NCI-H187 (cell line): Measurements from ENCODE around the gene ARHGAP26.
A peak's percentile ranks its signal among the peaks of the same experiment; 100 is the strongest.

Source experiments
- DNase-seq, 2 experiments: peaks; one replicate each; lab custom pipeline; 2025; lab: John Stamatoyannopoulos, UW

ARHGAP26 gene

DNA sequence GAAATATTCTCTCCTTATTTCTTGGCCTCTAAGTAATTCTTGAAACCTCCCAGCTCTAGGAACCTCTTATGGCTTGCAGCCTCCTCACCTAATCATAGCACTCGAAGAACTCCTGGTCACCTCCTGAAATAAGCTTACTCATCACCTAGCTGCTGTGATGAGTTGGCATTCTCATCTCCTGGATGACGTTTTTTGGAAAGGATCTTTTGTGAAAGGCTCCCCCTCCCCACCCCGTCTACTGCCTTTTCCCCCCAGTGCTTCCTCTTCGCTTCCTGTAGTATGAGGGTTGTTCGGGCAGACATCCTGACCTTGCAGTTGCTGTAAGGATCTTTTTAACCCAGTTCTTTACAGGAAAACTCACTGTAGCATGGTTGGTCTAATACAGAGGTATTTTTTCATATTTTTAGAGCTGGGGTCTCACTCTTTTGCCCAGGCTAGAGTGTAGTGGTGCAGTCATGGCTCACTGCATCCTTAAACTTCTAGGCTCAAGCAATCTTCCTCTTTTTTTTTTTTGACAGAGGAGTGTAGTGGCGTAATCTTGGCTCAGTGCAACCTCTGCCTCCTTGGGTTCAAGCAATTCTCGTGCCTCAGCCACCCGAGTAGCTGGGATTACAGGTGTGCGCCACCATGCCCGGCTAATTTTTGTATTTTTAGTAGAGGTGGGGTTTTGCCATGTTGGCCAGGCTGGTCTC is 41.8 kb downstream of the ARHGAP26 start:
- no peak for DNase-seq

DNA sequence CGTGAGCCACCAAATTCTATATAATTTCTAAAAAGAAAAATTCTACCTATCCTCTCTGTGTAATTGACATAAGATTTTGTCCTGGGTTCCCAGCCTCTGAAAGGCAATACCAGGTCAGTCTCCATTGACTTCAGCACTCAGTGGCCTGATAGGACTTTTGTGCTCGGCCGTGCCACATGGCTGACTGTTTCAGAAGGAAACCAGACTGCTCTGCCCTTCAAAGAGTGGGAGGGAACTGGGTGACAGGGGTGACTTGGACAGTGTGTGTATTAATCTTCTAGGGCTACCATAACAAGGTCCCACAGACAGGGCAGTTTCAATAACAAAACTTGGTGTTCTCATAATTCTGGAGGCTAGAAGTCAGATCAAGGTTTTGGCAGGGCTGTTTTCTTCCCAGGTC is 43.0 kb downstream of the ARHGAP26 start:
- DNase-seq = no peak

DNA sequence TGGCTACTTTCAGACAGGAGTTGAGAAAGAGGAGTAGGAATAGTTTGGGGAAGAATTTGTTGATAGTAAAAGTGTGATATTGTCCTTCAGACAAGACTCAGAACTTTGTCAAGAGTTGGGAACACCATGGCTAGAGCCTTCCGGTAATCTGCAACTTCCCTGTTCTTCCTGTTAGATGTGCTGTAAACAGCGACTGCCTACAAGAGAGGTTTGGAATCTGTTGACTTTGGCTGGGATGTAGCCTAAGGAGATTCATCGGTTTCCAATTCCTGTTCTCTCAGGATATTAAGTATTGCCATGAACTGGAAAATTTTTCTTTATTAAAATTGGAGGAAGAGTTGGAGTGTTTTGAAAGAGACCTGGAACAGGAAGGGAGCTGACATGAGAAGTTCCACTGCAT is 43.9 kb downstream of the ARHGAP26 start:
- DNase-seq = no peak

DNA sequence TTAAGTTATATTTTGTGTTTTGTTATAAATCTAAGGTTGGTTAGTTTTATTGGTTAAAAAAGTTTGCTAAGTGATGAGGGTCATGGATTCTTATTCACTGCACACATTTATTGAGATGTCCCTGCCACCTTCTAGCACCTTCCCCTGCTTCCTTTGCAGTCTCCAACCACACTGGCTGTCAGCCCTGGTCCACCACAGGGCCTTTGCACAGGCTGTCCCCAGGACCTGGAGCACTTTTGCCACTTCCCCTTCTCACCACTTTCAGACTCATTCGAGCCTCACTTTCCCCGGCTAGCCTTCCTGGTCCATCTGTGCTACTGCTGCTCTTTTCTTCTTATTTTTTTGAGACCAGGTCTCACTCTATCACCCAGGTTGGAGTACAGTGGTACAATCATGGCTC is 45.3 kb downstream of the ARHGAP26 start:
- no peak for DNase-seq

DNA sequence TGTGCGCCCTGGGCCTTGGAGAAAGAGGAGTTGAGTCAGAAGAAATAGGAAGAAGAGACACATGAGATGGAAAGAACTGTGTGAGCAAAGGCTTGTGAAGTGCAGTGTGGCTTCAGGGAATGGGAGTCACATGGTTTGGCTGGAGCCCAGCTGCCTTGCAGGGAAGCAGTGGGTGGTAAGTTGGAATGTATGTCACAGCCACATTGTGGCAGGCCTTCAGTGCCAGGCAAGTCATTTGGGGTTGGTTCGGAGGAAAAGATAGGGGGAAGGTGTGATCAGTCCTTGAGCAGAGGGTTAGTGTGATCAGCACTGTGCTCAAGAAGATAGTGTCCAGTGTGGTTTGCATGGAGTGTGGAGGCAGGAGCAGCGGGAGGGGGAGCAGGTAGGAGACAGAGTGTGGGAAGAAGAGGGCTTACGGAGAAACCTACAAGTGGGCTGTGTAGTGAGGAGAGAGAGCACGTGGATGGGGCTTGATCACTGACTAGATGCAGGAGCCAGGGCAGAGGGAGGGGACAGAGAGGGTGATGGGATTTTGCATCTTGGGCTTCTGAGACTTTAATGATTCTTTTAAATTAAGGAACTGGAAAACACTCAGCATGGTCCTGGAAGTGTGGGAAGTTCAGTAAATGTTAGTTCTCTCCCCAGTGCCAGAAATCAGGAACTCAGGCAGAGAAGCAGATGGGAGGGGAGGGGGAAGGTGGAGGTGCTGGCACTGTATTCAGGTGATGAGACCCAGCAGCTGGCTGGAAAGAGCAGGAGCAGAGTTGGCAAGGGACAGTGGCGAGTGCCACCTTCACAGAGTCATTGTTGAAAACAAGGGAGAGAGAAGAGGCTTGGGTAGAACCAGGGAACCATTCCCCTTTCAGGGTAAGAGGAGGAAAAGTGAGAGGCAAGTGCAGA is 46.6 kb downstream of the ARHGAP26 start:
- no peak for DNase-seq

DNA sequence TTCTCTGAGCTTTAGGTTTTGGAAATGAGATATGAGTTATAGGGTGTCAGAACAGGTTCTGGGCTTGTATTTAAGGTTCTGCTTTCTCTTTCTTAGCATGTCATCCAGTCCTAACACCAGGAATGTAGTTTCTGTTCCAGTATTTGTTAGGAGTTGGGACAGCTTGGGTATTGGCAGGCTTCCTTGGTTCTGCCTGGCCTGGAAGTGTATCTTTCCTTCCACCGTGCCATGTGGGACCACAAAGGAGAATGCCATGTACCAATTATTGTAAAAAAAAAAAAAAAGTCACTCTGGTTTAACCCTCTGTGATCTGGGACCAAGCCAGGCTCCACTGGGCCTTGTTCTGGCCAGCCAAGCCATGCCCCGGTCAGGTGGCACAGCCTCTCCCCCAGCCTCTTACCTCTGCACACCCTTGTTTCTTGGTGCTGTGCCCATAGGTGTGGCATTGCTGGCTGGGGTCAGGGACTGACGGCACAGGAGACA is 47.8 kb downstream of the ARHGAP26 start:
- DNase-seq = no peak

DNA sequence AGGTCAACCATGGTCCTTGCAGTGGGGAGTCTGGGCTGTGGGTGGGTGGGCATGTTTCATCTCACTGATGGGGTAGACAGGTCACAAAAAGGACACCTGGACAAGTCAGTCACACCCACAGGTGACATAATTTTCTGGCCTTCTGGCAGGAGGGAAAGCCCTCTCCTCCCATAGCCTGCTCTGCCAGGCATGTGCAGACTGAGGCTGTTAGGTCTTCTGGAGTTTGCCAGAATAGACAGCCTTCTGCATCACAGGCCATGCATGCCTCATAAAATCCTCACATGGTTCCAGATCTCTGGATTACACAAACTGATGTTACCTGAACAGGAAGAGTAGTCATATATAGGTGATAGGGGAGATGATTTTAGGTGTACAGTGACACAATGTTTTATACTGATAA is 49.1 kb downstream of the ARHGAP26 start:
- DNase-seq = no peak

DNA sequence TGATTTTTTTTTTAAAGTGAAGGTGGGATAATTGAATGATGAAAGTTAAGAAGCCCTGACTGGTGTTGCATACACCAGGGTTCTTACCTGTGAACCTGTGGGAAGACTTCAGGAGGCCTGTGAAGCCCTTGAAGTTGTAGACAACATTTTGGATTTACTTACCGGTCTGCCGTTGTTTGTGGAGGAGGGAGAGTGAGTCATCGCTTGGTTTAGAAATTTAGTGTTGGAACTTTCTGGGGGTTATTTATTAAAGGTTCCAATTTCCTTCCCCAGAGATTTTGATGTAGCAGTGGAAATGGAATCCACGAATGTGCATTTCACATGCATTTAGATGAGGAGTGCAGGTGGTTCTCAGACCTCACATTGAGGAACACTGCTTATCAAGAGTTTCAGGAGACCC is 49.6 kb downstream of the ARHGAP26 start:
- no peak for DNase-seq

DNA sequence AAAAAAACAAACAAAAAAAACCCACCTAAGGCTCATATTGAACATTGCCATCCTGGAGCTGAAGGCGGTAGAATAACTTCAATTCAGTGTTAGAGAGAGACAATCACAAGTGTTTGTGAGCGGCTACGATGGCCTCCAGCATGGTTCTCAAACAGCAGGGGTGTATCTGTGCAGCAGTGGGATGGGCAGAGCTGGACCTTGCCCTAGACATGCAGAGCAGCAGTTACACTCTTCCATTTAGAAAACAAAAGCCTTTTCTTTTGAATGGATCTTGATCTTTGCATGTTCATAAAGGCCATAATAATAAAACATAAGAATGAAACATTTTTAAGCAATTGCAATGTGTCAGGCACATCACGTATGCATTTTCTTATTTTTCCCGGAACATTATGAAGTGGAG is 50.3 kb downstream of the ARHGAP26 start:
- no peak for DNase-seq

DNA sequence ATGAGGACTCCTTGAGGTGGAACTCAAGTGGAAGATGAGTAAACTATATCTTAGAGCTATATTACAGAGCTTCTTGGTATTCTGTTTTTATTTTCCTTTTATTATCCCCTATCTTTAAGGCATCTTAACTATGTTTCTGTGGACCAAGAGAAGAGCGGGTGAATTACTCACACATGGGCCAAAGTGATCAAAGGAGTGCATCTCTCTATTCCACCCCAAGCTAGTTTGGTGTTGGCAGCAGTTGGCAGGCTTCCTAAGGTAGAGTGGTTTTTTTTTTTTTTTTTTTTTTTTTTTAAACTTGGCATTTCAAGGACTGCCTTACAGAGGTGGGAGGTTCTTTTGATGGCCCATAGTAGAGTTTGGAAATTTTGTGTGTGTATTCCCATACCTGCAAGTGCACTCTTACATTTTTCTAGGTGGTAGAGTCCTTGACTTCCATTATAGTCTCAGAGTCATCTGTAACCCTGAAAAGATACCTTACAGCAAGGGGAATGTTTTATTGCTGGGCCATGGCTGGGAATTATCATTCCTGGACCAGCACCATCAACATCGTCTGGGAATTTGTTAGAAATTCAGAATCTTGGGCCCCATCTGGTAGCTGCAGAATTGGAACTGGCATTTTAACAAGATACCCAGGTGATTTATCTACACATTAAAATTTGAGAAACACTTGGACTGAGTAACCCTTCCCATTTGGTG is 51.0 kb downstream of the ARHGAP26 start:
- no peak for DNase-seq

DNA sequence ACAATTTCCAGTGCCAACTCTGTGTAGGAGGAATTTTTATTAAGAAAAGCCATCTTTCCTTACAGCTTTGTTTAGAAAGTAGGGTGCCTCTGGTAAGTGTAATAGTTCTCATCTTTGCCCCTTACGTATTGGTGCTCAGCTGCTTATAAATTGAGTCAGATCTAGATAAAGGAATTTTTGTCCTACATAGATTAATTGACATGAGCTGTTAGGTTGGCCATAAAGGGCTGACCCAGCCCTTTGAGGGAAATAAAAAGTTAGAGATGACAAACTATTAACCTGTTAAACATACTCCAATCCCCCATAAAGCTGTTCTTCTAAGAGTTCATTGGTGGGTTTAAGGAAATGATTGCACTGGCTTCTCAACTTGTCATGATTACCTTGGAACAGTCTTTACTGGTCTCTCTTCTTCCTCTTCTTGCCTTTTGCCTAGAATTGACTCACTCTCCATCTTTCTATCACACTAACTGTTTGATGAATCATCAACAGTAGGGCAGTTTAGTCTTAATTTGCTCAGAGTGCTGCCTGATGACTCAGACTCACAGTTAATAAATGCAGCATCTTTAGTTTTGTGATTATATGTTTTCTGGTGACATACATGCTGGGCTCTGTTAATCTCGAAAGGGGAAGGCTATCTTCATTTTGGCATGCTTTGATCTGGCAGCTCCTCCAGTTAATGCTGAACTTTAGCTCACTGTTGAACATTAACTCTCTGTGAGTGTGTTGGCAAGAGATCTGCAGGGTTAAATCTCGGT is 51.7 kb downstream of the ARHGAP26 start:
- DNase-seq = no peak

DNA sequence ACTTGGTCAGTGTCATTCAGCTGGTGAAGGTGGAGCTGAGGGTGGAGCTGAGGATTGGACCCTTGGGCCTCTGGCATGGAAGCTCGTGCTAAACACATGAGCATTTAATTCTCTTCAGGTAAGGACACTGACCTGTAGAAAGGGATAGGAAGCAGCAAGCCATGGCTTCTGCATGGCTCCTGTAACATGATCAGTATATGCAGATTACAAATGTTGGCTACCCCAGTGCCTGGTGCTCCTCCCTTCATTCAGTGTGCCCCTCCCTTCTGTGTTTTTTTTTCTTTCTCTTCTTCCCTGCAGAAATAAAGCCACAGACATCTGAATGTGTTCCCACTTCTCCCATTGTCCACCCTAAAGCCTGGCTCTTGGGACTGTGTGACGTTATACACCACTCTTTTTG is 52.9 kb downstream of the ARHGAP26 start:
- no peak for DNase-seq

DNA sequence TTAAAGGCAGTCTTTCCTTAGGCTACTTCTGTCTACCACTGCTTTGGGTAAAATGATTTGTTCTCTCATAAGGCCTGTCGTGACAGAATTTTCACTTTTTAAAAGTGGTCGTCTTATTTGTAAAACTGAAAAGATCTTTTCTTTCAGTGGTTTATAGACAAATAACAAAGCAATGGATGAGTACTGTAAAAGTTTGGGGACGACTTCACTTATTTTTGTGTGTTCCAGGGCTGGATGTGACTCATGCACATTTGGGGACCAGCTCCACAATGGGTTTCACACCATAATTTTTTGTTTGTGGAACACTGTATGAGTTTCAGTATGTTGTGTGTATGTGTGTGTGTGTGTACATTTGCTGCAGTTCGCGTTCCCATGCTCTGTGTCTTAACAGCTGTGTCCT is 53.6 kb downstream of the ARHGAP26 start:
- no peak for DNase-seq

DNA sequence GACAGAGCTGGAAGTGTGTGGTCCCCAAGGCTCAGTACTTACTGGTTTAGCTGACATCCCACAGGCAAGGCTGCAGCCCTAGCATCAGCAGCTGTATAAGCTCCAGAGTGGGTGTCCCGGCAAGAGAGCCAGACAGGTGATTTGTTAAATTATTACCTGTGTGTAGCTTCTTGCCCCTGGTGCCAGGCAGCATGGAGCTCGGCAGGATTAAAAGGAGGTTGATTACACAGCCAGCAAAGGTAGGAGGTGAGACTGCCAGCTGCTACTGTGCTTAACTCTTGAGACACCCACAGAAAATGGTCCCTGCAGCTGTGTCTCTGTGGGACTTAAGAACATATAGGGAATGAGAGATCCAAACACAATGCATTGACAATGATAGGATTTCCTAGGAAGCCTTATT is 54.2 kb downstream of the ARHGAP26 start:
- DNase-seq = no peak

DNA sequence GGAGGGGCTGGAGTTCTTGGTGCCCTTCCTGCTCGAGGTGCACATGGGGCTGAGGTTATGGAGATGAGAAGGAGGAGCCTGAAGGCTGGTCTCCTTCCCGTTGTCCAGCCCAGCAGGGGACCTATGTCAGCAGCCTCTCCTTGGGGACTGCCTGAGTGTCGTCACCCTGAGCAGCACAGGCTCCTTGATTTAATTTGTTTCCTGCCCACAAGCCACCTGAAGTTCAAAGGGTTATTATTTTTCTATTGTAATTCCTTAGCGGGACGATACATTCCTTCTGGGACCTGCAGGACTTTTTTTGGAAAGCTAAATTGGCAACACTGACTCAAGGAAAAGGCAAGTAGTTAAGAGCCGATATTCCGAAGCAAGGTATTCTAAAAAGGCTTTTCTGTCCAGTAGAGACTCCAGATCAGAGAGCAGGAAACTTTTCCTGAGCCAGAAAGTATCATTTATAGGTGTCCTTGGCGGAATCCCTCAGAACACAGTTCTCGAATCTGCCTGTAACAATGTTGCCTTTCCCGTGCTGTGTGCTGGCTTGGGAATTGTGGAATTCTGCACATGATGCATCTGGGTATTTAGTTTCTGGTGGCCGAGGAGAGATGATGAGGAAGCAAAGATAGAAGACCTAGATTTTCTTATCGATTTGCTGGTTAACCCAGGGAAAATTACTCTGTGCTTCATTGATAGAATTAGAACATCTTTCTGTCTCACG is 55.4 kb downstream of the ARHGAP26 start:
- DNase-seq = no peak

DNA sequence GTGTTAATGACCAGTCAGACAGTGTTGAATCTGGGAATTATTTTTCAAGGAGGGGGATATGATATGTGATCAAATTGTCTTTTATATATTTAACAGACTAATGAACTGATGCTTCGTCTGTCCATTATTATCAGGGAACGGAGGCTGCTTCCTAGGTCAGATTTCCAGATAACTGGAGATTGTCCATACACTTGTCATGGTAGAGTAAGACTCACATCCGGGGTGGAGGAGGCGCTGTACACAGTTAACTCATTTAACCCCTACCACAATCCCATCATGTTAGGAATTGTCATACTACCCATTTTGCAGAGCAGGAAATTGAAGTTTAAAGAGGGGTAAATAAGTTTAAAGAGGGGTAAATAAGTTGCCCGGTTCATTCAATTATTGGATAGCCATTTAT is 55.9 kb downstream of the ARHGAP26 start:
- DNase-seq = no peak

DNA sequence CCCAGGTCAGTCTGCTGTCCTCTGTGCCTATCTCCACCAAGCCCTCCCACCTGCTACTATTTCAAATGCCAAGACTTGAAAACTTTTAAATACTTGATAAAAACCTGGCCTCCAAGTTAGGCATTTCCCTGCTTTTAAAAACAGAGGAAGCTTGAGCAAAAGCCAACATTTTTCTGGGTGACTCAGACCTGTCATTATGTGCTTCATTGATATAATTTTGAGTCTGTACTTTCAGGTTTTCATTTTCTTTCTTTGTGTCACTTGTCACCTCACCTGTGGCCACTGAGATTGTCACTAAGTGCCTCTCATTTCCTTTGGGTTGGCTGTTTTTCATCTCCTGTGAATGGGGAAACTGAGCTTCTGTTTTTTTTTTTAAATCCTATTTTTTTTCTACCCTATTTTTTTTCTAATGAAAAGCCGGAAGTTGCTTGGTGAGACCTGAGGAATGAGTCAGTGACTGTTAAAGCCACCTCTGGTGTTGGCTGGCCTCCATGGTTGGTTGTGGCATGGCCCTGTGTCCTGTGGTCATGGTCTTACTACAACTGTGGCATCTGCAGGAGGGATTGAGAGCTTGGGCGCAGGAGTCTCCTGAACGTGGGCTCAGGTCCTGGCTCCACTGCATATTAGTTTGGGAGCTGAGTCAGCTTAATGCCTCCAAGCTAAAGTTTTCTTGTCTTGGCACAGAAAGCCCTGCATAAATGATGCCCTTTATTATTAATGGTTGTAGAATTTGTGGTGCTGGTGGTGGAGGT is 56.7 kb downstream of the ARHGAP26 start:
- DNase-seq = no peak

DNA sequence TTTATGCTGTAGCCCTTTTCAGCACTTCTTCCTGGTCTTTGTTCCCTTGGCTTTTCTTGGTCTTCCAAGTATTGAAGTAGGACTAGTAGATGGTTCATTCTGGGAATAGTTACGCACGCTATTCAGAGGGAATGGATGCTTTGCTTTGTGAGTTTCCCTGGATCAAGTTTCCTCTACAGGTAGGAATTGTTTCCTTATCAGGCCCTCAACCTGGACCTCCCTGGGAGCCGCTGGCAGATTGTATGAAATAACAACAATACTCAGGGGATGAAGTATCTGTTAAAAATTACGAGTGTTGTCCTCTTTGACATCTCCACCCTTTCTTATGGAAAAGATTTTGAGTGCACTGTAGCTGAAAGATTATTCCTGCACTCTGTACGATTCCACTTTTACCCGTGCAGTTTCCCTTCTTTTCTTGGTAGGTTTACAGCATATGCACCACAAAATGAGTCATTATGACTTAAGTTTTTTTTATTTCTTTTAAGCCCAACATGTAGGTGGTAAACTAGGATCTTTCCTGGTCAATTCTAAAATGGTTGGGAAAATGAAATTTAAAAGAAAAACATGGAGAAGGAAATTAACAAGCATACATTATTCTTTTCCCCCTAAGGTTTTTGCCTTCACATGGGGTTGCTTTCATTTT is 57.9 kb downstream of the ARHGAP26 start:
- peak; percentile 1 to 3 for DNase-seq

DNA sequence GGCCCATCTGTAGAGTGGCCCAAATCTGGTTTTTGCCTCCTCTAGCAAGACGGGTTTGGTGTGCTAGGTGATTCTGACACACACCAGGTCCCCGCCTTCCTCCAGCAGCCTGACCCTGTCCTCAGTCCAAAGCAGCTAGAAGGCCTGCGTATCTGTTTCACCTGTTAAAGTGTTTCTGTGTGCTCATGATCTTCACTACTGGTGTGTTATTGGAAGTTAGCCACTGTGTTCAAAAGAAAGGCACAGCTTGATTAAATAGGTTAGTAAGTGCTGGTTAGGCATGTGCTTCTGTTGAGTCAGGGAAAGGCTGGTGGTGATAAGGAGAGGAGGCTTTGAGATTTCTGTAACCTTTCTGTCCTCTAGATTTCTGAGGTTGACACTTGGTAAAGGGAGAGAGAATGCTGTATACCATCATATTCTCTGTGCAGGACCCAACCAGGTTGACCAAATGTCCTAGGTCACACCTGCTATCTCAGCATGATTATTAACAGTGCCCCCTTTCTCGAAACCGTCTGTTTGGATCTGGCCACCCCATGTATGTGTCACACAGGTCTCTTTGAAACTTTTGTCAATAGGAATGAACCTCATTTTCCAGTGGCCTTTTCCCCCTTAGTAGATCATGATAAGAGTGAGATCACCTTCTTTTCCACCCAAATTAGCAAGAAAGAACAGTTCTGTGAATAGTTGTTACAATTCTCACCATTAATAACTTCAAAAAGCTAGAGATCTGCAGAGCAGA is 58.8 kb downstream of the ARHGAP26 start:
- no peak for DNase-seq
